GM12878 (cell line): Measurements from ENCODE around the gene ASCC1. TPM values are rescaled to one million over a fixed set of nuclear protein-coding genes. Genes with fewer than 3 reads are reported as not detected.

Experiments used
- ATAC-seq: fragments of 200-7000 bp; cut with Tn5 transposase; 3 replicates; pipeline ENCODE4 v1.9.1; 2020; ENCODE audit warnings: mild to moderate bottlenecking, moderate library complexity
- BruUV-seq: library from RNA; stranded (reverse); fragments of 400-500 nt; replicated peaks from 2 replicates; lab custom pipeline; 2021; lab: Mats Ljungman, UMichigan
- CTCF ChIA-PET: fragments of 300-600 bp; sonication (Branson Sonifier 250); formaldehyde crosslinking; extraction: SDS; loops from one replicate; lab custom pipeline; 2021; ENCODE audit warnings: inconsistent platforms; lab: Yijun Ruan, JAX
- POLR2A ChIA-PET: fragments of 350-600 bp; formaldehyde crosslinking; extraction: SDS; loops from one replicate; lab custom pipeline; 2021; ENCODE audit warnings: inconsistent platforms; lab: Charles Lee
- RAD21 ChIA-PET: fragments of 300-600 bp; sonication (Branson Sonifier 250); formaldehyde crosslinking; loops from one replicate; lab custom pipeline; 2023; ENCODE audit warnings: antibody characterized with exemption; ENCODE audit not compliant: unreplicated experiment; lab: Charles Lee
- SMC1A ChIA-PET: fragments of 300-600 bp; sonication (Branson Sonifier 250); formaldehyde crosslinking; loops from one replicate; lab custom pipeline; 2023; ENCODE audit not compliant: unreplicated experiment, uncharacterized antibody; lab: Charles Lee
- DNase-seq: peaks from one replicate; pipeline ENCODE4 v3.0.0-alpha.2; 2011; ENCODE audit warnings: low read depth, low spot score
- FAIRE-seq: peaks from 3 replicates; lab custom pipeline; 2011; peaks lifted over from hg19 to GRCh38; lab: Jason Lieb, UNC
- H2AFZ ChIP-seq: 2 replicates; pipeline ENCODE4 v1.6.0; 2011; ENCODE audit warnings: low read depth, low read length, control low read depth; ENCODE audit not compliant: control insufficient read depth
- H3K27ac ChIP-seq: 2 replicates; pipeline ENCODE4 v1.5.1; 2011; ENCODE audit warnings: control low read depth; ENCODE audit not compliant: control insufficient read depth, insufficient read depth
- H3K27me3 ChIP-seq, 2 experiments: replicated peaks in 1 of 2; 2 replicates each; pipeline versions ENCODE4 v1.6.0 to v1.6.1; 2011; ENCODE audit warnings: low read length in 1 of 2; ENCODE audit not compliant: control insufficient read depth in 2 of 2, insufficient read depth in 2 of 2
- H3K36me3 ChIP-seq, 2 experiments: 2 replicates each; pipeline ENCODE4 v1.5.1; 2011; ENCODE audit warnings: low read length in 1 of 2; ENCODE audit not compliant: control insufficient read depth in 2 of 2, insufficient read depth in 2 of 2
- H3K4me1 ChIP-seq: 2 replicates; pipeline ENCODE4 v1.6.1; 2011; ENCODE audit warnings: mild to moderate bottlenecking, low read length, moderate library complexity, mixed read lengths; ENCODE audit not compliant: control insufficient read depth, insufficient read depth
- H3K4me2 ChIP-seq: 2 replicates; pipeline ENCODE4 v1.6.0; 2011; ENCODE audit warnings: control low read depth; ENCODE audit not compliant: control insufficient read depth, insufficient read depth
- H3K4me3 ChIP-seq: fragments of 200-600 bp; sonication (generic); 2 replicates; pipeline ENCODE4 v1.5.1; 2016
- H3K79me2 ChIP-seq: 2 replicates; pipeline ENCODE4 v1.6.0; 2011; ENCODE audit warnings: low read length; ENCODE audit not compliant: control insufficient read depth, insufficient read depth
- H3K9ac ChIP-seq: 2 replicates; pipeline ENCODE4 v1.8.0; 2011; ENCODE audit warnings: low read length, control low read depth, mixed read lengths; ENCODE audit not compliant: control insufficient read depth, insufficient read depth
- H3K9me3 ChIP-seq: replicated peaks from 3 replicates; pipeline ENCODE4 v1.5.1; 2011; ENCODE audit warnings: mild to moderate bottlenecking, low read length; ENCODE audit not compliant: control insufficient read depth, insufficient read depth
- H4K20me1 ChIP-seq: 2 replicates; pipeline ENCODE4 v1.6.0; 2011; ENCODE audit not compliant: control insufficient read depth, insufficient read depth
- BRCA1 ChIP-seq: IDR thresholded peaks from 2 replicates; pipeline ENCODE4 v1.6.1; 2011; ENCODE audit warnings: low read depth, low read length, improper control_type of control experiment
- CUX1 ChIP-seq: IDR thresholded peaks from 2 replicates; pipeline ENCODE4 v1.6.1; 2012; ENCODE audit warnings: improper control_type of control experiment, low read depth, low read length; ENCODE audit not compliant: insufficient replicate concordance
- FOXK2 ChIP-seq: fragments of 450-650 bp; IDR thresholded peaks from 2 replicates; pipeline ENCODE4 v1.6.1; 2017; ENCODE audit warnings: mild to moderate bottlenecking, moderate library complexity
- NBN ChIP-seq: fragments of 450-650 bp; IDR thresholded peaks from 2 replicates; pipeline ENCODE4 v1.6.1; 2016
- RAD51 ChIP-seq: fragments of 450-650 bp; IDR thresholded peaks from 2 replicates; pipeline ENCODE4 v1.6.1; 2016; ENCODE audit warnings: moderate library complexity, mild to moderate bottlenecking, inconsistent platforms
- RELB ChIP-seq: fragments of 450-650 bp; IDR thresholded peaks from 2 replicates; pipeline ENCODE4 v1.6.1; 2017; ENCODE audit warnings: low read depth, mild to moderate bottlenecking, moderate library complexity
- SMAD1 ChIP-seq: fragments of 450-650 bp; IDR thresholded peaks from 2 replicates; pipeline ENCODE4 v1.6.1; 2018; ENCODE audit warnings: mild to moderate bottlenecking, low read depth; ENCODE audit not compliant: partially characterized antibody
- TCF3 ChIP-seq: IDR thresholded peaks from 2 replicates; pipeline ENCODE4 v1.6.1; 2012; ENCODE audit warnings: low read depth, mild to moderate bottlenecking, low read length, borderline replicate concordance; ENCODE audit not compliant: insufficient read depth
- YBX1 ChIP-seq: fragments of 450-650 bp; IDR thresholded peaks from 2 replicates; pipeline ENCODE4 v1.6.1; 2016; ENCODE audit warnings: antibody characterized with exemption
- ZBED1 ChIP-seq: IDR thresholded peaks from 2 replicates; pipeline ENCODE4 v1.6.1; 2016; ENCODE audit warnings: borderline replicate concordance
- WGBS: methylation state at CpG from one replicate; pipeline ENCODE4 v1.1.6; 2016; ENCODE audit warnings: low lambda C conversion rate; ENCODE audit not compliant: insufficient replicate concordance, insufficient coverage; ENCODE audit errors: missing lambda C conversion rate; 5-methylcytosine and 5-hydroxymethylcytosine counted together
- in situ Hi-C: fragments of 300-500 bp; cut with MboI; formaldehyde crosslinking; loops from 9 replicates; pipeline ENCODE4 v1.14.3; 2018; ENCODE audit warnings: mixed read lengths
- intact Hi-C: fragments of 100-400 bp; cut with micrococcal nuclease; formaldehyde crosslinking; loops from one replicate; pipeline ENCODE4 v1.14.2; 2022; ENCODE audit not compliant: unreplicated experiment
- polyA plus RNA-seq, 11 experiments: library from polyadenylated mRNA; depleted of rRNA in 4 of 11; unstranded in 6 of 11; stranded (reverse) in 5 of 11; fragments of >200 nt; fragmentation: Nextera tagmentation in 4 of 11; fragmentation: Illumina TruSeq in 1 of 11; extraction: Ambion mirVana in 4 of 11; extraction: Trizol in 1 of 11; gene quantifications; 1 replicate in 1 of 11; 2 replicates in 10 of 11; pipeline versions ENCODE4 v1.2.1 to v1.2.3, GENCODE V29; 2011 to 2016; ENCODE audit warnings: inconsistent platforms in 2 of 11, missing spikeins in 2 of 11, low read depth in 1 of 11
- total RNA-seq, 4 experiments: library from RNA; depleted of rRNA in 3 of 4; stranded (reverse); fragments of >200 nt in 3 of 4; fragmentation: Illumina TruSeq in 1 of 4; extraction: Trizol in 1 of 4; gene quantifications; 2 replicates each; pipeline versions ENCODE4 v1.2.1 to v1.2.3, GENCODE V29; 2013 to 2021

The ASCC1 gene
- total and polyA plus RNA-seq, 10 of the 15 experiments (the other 5 are each of a cell fraction or from before 2014, with no cell fraction given): 23.3 to 80.6 (median 42.8) TPM

- CTCF ChIA-PET: interaction anchor here (1.0 to 1.5 kb wide), 3 partner anchors 10 to 163 kb away, joined by 3 to 4 read pairs (median 3); no protein-coding TSS in a partner anchor
- in situ Hi-C loops: no loop called here
- Histone ChIP-seq H2AFZ (no peak overlapping the region), H4K20me1 (no peaks in the 10 kb centered on the region), H3K36me3 (peaks cover 2 to 15% of the 10 kb centered on the region in 2 experiments; a peak in 3 of 4 replicates), H3K9ac (no peak overlapping the region), H3K9me3 (no peaks in the 10 kb centered on the region), H3K79me2 (no peaks in the 10 kb centered on the region), H3K4me1 (peaks cover 35% of the 10 kb centered on the region), H3K27me3 (no peaks in the 10 kb centered on the region), H3K27ac (no peak overlapping the region), H3K4me2 (no peak overlapping the region), H3K4me3 (no peak overlapping the region)
- BruUV-seq: no TSS peak
- DNase-seq (no peak), FAIRE-seq (no peak), ATAC-seq (no peak)
- 94% methylated on average over 2 of the region's 2 CpGs for WGBS
- TF ChIP-seq RELB: no peak
- no peak for TF ChIP-seq SMAD1
- TF ChIP-seq BRCA1: no peak
- TF ChIP-seq CUX1: no peak
- TF ChIP-seq FOXK2: no peak
- no peak for TF ChIP-seq TCF3
- TF ChIP-seq NBN: no peak
- TF ChIP-seq RAD51: no peak
- TF ChIP-seq ZBED1: no peak
- TF ChIP-seq YBX1: no peak
- RAD21 ChIA-PET: no interaction called here
- SMC1A ChIA-PET: interaction anchor here (0.8 to 1.5 kb wide), 2 partner anchors 9 to 41 kb away, joined by 4 read pairs; no protein-coding TSS in a partner anchor
- intact Hi-C loops: no loop called here
- POLR2A ChIA-PET: interaction anchor here (0.9 kb wide), 1 partner anchor 126 kb away, joined by 3 read pairs; no protein-coding TSS in a partner anchor
Observed at GRCh38 chr10:72177454-72177853, 38.6 kb downstream of the ASCC1 start.
